NT2/D1 (cell line): ENCODE data around the gene YPEL3.

Source experiments
- YY1 ChIP-seq: IDR thresholded peaks from 2 replicates; pipeline ENCODE4 v1.6.1; 2011; ENCODE audit not compliant: insufficient read length, insufficient read depth
- ZNF274 ChIP-seq: IDR thresholded peaks from 2 replicates; pipeline ENCODE4 v1.6.1; 2011; ENCODE audit warnings: mild to moderate bottlenecking, low read depth, low read length

DNA sequence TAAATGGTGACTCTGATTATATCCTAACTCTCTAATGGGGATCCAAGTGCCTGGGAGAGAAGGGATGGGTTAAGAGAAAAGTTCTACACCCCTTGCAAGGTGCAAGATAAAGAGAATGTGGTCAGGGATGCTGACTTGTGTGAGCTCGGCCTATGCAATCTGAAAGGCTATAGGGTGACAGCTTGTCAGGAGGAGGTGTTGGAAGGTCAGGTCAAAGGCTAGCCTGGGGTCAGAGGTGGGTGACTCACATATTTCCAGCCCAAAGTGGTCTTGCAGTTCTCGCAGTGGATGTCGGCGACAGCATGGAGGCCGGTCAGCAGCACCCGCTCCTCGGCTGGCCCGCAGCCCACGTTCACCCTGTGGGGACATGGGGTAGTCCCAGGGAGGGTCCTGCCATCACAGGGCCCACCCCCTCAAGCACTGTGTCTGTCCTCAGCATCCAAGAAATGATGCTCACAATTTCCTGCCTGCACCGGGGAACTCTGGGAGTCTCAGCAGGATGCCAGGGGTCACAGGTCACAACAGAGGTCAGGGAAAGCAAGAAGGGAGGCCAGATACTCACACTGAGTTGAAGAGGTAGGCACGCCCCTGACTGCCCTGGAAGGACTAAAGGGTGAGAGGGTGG, 1.4 kb downstream of the YPEL3 start:
- TF ChIP-seq ZNF274 (no peak), YY1 (no peak)
